Ovary (tissue), 9 donors: ENCODE measurements around the gene SYNGR4. TPM values are rescaled to one million over a fixed set of nuclear protein-coding genes. Genes with fewer than 3 reads are reported as not detected.

ENCODE experiments used
- DNase-seq, 5 donors: peaks; one replicate each; pipeline ENCODE4 v3.0.0-alpha.2; 2019 to 2020
- H3K27ac ChIP-seq, 2 donors: fragments of 200-600 bp; one replicate each; pipeline versions ENCODE4 v1.5.1 to v1.8.0; 2019 to 2022
- H3K27me3 ChIP-seq: fragments of 200-600 bp; one replicate; pipeline ENCODE4 v1.8.0; 2022
- H3K36me3 ChIP-seq: fragments of 200-600 bp; sonication (generic); one replicate; pipeline ENCODE4 v1.5.1; 2019
- H3K4me1 ChIP-seq: one replicate; pipeline ENCODE4 v1.8.1; 2013; ENCODE audit warnings: mild to moderate bottlenecking, moderate library complexity; ENCODE audit not compliant: insufficient read depth
- H3K4me3 ChIP-seq: fragments of 200-600 bp; sonication (generic); one replicate; pipeline ENCODE4 v1.5.1; 2017
- H3K9me3 ChIP-seq, 2 donors: fragments of 200-600 bp in 1 of 2; sonication (generic) in 1 of 2; one replicate each; pipeline versions ENCODE4 v1.5.1 to v1.8.1; 2013 to 2019; ENCODE audit warnings: mild to moderate bottlenecking in 1 of 2, moderate library complexity in 1 of 2
- EP300 ChIP-seq: sonication (generic); formaldehyde crosslinking; IDR thresholded peaks from one replicate; pipeline ENCODE4 v1.6.1; 2017; ENCODE audit warnings: antibody characterized with exemption
- POLR2A ChIP-seq: fragments of 450-650 bp; IDR thresholded peaks from one replicate; pipeline ENCODE4 v1.6.1; 2017; ENCODE audit warnings: antibody characterized with exemption, mild to moderate bottlenecking, moderate library complexity
- WGBS, 3 donors: extraction: QIAGEN DNeasy Blood & Tissue Kit in 1 of 3; methylation state at CpG; one replicate each; pipeline versions ENCODE4 v1.1.5 to v1.1.7; 2013 to 2017; 5-methylcytosine and 5-hydroxymethylcytosine counted together
- intact Hi-C, 4 donors: fragments of 100-400 bp; cut with DNase I; formaldehyde crosslinking; loops; one replicate each; pipeline versions ENCODE4 v1.11.0 to v1.15.1; 2022 to 2023
- polyA plus RNA-seq, 2 donors: library from polyadenylated mRNA; stranded (reverse); fragments of 200-250 nt in 1 of 2; fragments of 350-450 nt in 1 of 2; fragmentation: Illumina TruSeq in 1 of 2; extraction: RNeasy Lipid Tissue Mini Kit (QIAGEN cat#74804) in 1 of 2; gene quantifications; one replicate each; pipeline ENCODE4 v1.2.3, GENCODE V29; 2013 to 2014
- total RNA-seq, 7 donors: library from RNA; depleted of rRNA in 2 of 7; stranded (reverse); fragments of >200 nt in 2 of 7; fragmentation: NEBNext Ultra II Directional in 3 of 7; extraction: Animal tissue kit (Norgen Biotek cat#: 25700) in 3 of 7; gene quantifications; one replicate each; pipeline versions ENCODE4 v1.1.0 to v1.2.4, GENCODE V29; 2016 to 2023
- TF ChIP-seq, protein P1 (sequence below), 3 donors: fragments of 450-650 bp in 2 of 3; fragments of 200-600 bp in 1 of 3; IDR thresholded peaks; one replicate each; pipeline versions ENCODE4 v1.5.1 to v1.8.0; 2016 to 2022; ENCODE audit warnings: antibody characterized with exemption in 3 of 3, mild to moderate bottlenecking in 1 of 3
- donor health status: DM: no; HTN: no; CAD: no; lungs with moderate emphysema.
- donor health status: DM: no; HTN: no; CAD: no.
- donor health status: Bipolar disorder and iron deficiency.
- donor health status: DM: yes; HTN: yes; CAD: no.
- donor health status: DM: no; HTN: no; CAD: no.
- donor health status: DM: yes; HTN: yes; CAD: no.

SYNGR4 gene
- total and polyA plus RNA-seq, 9 donors: not detected

DNA sequence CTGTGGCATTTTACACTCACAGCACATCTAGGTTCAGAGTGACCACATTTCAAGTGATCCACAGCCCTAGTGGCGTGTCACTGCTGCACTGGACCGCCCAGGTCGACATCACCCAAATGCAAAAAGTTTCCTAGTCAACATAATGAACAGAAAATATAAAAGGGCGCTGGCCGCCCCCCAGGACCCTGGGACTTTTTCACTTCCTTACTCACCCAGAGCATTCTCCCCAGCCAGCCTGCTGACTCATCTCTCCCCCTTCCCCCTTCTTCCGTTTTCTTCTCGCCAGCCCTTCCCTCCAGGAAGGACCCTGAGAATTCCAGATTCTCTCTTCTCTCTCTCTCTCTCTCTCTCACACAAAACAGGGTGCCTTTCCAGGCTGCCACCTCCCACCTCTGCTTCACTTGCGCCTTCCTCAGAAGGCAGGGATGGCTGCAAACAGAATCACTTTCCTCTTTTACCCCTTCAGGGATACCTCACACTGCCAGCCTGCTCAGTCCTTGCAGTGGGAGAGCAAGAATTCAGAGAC is 60.6 kb downstream of the SYNGR4 start:
- Histone ChIP-seq H3K36me3 (no peaks in the 10 kb centered on the region), H3K9me3 (no peaks in the 10 kb centered on the region), H3K27ac (no peak overlapping the region), H3K27me3 (no peaks in the 10 kb centered on the region), H3K4me1 (no peaks in the 10 kb centered on the region), H3K4me3 (no peak overlapping the region)
- WGBS, 3 donors: 18 to 36% (median 21%) methylated on average over 8 of the region's 8 CpGs
- TF ChIP-seq POLR2A: no peak
- TF ChIP-seq, protein P1, sequence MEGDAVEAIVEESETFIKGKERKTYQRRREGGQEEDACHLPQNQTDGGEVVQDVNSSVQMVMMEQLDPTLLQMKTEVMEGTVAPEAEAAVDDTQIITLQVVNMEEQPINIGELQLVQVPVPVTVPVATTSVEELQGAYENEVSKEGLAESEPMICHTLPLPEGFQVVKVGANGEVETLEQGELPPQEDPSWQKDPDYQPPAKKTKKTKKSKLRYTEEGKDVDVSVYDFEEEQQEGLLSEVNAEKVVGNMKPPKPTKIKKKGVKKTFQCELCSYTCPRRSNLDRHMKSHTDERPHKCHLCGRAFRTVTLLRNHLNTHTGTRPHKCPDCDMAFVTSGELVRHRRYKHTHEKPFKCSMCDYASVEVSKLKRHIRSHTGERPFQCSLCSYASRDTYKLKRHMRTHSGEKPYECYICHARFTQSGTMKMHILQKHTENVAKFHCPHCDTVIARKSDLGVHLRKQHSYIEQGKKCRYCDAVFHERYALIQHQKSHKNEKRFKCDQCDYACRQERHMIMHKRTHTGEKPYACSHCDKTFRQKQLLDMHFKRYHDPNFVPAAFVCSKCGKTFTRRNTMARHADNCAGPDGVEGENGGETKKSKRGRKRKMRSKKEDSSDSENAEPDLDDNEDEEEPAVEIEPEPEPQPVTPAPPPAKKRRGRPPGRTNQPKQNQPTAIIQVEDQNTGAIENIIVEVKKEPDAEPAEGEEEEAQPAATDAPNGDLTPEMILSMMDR (IDR thresholded peaks at IDR 0.05): no peak
- TF ChIP-seq EP300: no peak
- DNase-seq: peak in 1 of 5 donors; percentile 24
- intact Hi-C loops: no loop called here

Other genes starting within 250 kb of the SYNGR4 start
- 10 to 100 TPM; 12.3 to 36.2 (median 20.0) TPM for gene LIG1, start 194.0 kb upstream of the SYNGR4 start, total RNA-seq
- 10 to 100 TPM; 12.9 to 22.7 TPM for gene LIG1, start 194.0 kb upstream of the SYNGR4 start, polyA plus RNA-seq
- gene ZSWIM9, start 193.7 kb upstream of the SYNGR4 start, total RNA-seq: 10 to 100 TPM in 1 of 7 donors, 1 to 10 TPM in 6; 3.2 to 11.9 (median 7.8) TPM
- gene ZSWIM9, start 193.7 kb upstream of the SYNGR4 start, polyA plus RNA-seq: 1 to 10 TPM; 6.1 to 7.5 TPM
- gene CARD8, start 108.5 kb upstream of the SYNGR4 start, total RNA-seq: 10 to 100 TPM; 10.0 to 36.0 (median 24.9) TPM
- 10 to 100 TPM; 20.8 to 48.0 TPM for gene CARD8, start 108.5 kb upstream of the SYNGR4 start, polyA plus RNA-seq
- under 1 TPM in 5 of 7 donors, not detected in 2; 0.20 to 0.71 (median 0.67) TPM for gene ZNF114, start 94.3 kb upstream of the SYNGR4 start, total RNA-seq
- gene ZNF114, start 94.3 kb upstream of the SYNGR4 start, polyA plus RNA-seq: 1 to 10 TPM in 1 of 2 donors, under 1 TPM in 1; 0.19 to 1.1 TPM
- gene EMP3, start 38.8 kb upstream of the SYNGR4 start, total RNA-seq: 100 to 1,000 TPM in 5 of 7 donors, 10 to 100 TPM in 2; 23.2 to 148 (median 120) TPM
- gene EMP3, start 38.8 kb upstream of the SYNGR4 start, polyA plus RNA-seq: 100 to 1,000 TPM in 1 of 2 donors, 10 to 100 TPM in 1; 92.5 to 163 TPM
- 1 to 10 TPM; 3.3 to 9.7 (median 7.7) TPM for gene TMEM143, start 427 bp upstream of the SYNGR4 start, total RNA-seq
- 1 to 10 TPM; 4.1 to 6.0 TPM for gene TMEM143, start 427 bp upstream of the SYNGR4 start, polyA plus RNA-seq
- 100 to 1,000 TPM in 6 of 7 donors, 10 to 100 TPM in 1; 94.0 to 202 (median 170) TPM for gene KDELR1, start 27.2 kb downstream of the SYNGR4 start, total RNA-seq
- 100 to 1,000 TPM; 180 to 333 TPM for gene KDELR1, start 27.2 kb downstream of the SYNGR4 start, polyA plus RNA-seq
- gene GRIN2D, start 29.3 kb downstream of the SYNGR4 start, total RNA-seq: under 1 TPM in 6 of 7 donors, not detected in 1; 0.10 to 0.32 (median 0.18) TPM
- under 1 TPM; 0.12 TPM for gene GRIN2D, start 29.3 kb downstream of the SYNGR4 start, polyA plus RNA-seq
- gene GRWD1, start 81.6 kb downstream of the SYNGR4 start, total RNA-seq: 10 to 100 TPM; 16.5 to 41.9 (median 32.5) TPM
- gene GRWD1, start 81.6 kb downstream of the SYNGR4 start, polyA plus RNA-seq: 10 to 100 TPM in 1 of 2 donors, 1 to 10 TPM in 1; 9.5 to 14.8 TPM
- 1 to 10 TPM in 5 of 7 donors, under 1 TPM in 2; 0.48 to 2.2 (median 1.4) TPM for gene KCNJ14, start 91.2 kb downstream of the SYNGR4 start, total RNA-seq
- under 1 TPM; 0.56 to 0.63 TPM for gene KCNJ14, start 91.2 kb downstream of the SYNGR4 start, polyA plus RNA-seq
- 10 to 100 TPM; 38.5 to 66.5 (median 49.4) TPM for gene CYTH2, start 105.0 kb downstream of the SYNGR4 start, total RNA-seq
- 10 to 100 TPM; 27.6 to 58.2 TPM for gene CYTH2, start 105.0 kb downstream of the SYNGR4 start, polyA plus RNA-seq
- 1 to 10 TPM in 1 of 7 donors, under 1 TPM in 6; 0.38 to 2.5 (median 0.50) TPM for gene LMTK3, start 147.5 kb downstream of the SYNGR4 start, total RNA-seq
- under 1 TPM in 1 of 2 donors, not detected in 1; 0.27 TPM for gene LMTK3, start 147.5 kb downstream of the SYNGR4 start, polyA plus RNA-seq
- gene SULT2B1, start 187.8 kb downstream of the SYNGR4 start, total RNA-seq: under 1 TPM in 1 of 7 donors, not detected in 6; 0.20 TPM
- gene SULT2B1, start 187.8 kb downstream of the SYNGR4 start, polyA plus RNA-seq: under 1 TPM in 1 of 2 donors, not detected in 1; 0.10 TPM
- gene SPACA4, start 242.4 kb downstream of the SYNGR4 start, total RNA-seq: not detected
- gene SPACA4, start 242.4 kb downstream of the SYNGR4 start, polyA plus RNA-seq: not detected